NOMO-1 treated with dmso at 0.1 percent for 144 hours (cell line): Measurements from ENCODE around the gene GTSE1.

Source experiments
- DNase-seq: peaks from one replicate; lab custom pipeline; 2025; ENCODE audit not compliant: unreplicated experiment; lab: John Stamatoyannopoulos, UW

The GTSE1 gene

DNA sequence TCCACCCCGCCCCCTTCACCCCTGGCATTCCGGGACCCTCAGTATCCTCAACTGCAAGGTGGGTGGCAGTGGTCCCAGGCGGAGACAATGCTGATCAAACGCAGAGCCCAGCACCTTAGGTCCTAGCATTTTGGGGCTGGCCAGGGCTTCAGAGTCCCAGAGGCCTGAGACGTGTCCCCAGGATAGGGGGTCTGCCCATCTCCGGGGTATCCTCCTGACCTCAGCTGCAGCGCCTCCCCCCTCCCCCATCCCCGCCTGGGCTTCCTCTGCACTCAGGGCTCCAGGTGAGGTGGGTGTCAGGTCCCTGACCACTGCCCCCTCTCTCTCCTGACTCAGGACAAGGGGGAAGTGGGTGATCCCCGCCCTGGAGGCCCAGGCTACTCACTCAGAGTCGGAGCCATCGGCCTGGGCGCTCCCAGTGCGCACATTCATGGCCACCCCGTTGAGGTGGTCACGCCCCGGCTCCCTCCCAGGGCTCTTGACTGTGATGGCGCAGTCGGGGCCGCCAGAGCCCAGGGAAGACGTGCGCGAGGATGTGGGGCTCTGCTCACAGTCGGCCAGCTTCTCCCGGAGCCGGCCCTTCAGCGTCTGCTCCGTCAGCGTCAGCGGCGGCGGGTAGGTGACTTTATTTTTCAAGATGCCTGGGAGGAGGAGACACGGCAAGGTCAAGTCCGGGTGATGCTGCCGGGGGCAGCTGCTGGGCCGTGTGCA lies 67.1 kb downstream of the GTSE1 start:
- no peak for DNase-seq

DNA sequence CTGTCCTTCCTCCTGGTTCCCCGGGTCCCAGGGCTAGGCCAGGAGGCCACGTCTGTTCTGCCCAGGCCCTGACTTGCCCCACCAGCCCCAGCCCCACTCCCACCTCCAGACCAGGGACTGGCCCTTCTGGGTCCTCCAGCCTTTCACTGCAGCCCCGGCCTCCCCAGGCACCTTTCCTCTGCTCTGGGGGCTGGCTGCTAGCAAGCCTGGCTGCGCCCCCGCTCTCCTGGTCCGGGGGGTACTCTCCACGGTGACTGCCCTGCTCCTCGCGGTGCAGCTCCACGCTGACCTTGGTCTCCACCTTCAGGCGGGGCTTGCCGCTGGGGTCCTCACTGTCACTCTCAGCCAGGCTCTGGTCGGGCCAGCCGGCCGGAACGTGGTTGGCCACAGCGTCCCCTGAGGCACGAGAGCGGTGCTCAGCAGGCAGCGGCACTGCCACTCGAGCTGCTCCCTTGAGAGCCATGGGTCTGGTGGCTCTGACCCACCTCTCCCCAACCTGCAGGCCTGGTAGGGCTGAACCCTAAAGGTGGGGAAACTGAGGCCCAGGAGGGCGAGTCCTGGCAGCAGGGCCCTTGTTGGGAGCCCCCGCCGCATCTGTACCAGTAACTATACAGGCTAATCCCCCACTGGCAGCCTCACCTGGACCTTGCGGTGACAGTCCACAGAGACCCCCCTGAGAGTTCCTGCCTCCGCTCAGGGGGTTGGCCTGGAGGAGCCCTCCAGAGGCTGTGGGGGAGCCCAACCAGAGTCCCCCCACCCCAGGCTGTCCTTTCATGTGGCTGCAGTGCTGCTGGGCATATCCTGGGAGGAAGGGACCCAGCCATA lies 67.9 kb downstream of the GTSE1 start:
- no peak for DNase-seq

DNA sequence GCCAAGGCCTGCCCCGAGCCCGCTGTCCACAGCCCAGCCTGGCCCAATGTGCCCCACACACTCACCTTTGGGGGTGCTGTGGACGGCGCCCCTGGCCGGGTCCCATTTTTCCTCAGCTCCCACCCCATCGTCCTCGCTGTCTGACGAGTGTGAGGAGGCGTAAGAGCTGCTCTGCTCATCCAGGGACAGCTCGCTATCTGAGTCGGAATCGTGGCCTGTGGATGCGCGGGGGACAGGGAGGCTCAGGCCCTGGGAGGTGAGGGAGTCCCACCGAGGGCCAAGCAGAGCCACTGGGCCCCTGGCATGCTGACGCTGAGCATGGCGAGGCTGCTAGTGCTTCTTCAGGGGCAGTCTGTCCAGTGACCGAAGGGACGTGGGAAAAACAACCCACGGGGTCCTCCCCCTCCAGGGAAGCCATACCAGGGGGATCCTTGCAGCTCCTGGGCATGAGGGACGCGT lies 68.5 kb downstream of the GTSE1 start:
- DNase-seq = no peak

DNA sequence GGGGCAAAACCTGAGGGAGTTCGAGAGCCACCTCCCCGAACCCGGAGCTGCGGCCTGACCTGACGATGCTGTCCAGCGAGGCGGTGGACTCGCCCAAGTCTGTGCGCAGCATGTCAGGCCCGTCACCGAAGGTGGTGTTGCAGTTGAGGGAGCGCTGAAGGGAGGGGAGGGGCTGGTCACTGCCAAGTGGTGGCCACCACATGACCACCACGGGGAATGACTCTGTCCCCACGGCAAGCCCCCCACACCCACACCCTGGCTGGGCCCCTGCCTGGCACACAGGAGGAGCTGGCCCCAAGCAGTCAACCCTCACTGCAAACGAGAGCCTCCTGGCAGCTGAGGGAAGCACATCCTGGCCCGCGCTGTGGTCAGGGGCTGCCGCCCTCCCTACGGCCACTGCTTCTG lies 69.7 kb downstream of the GTSE1 start:
- DNase-seq = no peak

DNA sequence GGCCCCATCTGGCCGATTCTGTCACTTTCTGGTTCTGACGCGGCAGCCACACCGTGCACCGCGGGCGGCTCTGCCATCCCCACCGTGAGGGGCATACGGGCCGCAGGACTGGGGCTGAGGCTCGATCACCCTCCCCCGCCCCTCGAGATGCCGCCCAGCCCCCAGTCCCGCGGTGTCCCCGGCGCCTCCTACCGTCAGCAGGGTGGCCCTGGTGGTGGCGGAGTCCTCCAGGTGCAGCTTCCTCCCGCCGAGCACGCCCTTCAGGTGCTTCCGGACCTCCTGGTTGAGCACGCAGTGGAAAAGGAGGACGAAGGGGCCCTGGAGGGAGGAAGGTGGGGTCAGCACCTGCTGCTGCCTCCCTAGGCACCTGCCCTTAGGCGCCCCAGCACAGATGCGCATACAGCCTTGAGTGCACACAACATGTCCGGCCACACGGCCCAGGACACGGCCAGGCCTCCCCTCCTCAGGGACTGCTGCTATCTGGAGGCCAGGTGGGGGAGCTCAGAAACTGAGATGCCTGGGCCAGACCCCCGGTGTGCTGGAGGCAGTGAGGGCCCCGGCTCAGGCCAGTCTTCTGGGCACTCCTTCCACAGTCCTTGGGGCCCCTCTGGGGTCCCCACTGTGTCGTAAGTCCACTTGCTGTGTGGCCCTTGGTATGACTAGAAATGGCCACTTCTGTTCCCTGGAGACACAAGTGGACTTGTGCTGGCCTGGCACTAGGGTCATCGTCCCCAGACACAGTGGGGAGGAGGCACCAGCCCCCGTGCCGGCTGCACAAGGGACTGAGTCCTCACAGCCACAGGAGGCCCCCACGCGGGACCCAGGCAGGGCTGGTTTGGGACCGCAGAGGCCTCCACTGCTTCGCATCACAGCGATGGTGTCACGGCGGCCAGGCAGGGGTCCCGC lies 70.4 kb downstream of the GTSE1 start:
- DNase-seq = no peak

DNA sequence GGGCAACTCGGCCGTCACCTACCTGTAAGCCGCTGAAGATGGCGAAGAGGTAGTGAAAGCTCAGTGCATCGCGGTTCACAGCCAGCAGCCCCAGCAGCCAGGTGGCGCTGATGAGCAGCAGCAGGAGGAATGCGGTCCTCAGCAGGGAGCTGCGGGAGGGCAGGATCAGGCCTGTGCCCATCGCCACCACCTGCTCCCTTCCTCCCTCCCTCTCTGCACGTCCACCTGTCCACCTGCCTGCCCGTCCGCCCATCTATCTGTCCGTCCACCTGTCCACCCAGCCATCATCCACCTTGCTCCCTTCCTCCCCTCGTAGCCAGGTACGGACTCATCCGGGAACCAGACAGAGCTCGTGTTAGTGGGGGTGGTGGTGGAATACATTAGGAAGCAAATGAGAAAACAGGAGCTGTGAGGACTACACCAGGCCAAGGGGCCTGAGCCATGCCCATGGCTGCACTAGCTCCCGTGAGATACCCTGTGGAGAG lies 71.1 kb downstream of the GTSE1 start:
- DNase-seq = peak; percentile 20

DNA sequence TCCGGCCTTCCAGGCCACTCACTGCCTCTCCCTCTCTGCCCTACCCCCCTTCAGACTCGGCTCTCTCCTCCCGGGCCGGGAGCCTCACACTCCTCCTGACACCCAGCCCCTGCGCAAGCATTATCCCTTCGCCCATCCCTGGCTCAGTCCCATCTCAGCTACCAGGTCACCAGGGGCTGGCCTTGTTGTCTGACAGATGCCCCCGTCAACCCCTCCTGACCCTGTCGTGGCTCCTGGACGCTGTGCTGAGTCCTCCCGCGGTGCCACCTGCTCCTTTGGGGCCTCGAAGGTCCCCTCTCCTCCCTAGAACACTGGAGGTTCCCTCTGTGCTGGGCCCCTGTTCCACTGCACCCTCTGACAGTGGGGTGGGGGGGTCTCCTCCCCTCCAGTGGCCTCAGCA lies 71.8 kb downstream of the GTSE1 start:
- no peak for DNase-seq

DNA sequence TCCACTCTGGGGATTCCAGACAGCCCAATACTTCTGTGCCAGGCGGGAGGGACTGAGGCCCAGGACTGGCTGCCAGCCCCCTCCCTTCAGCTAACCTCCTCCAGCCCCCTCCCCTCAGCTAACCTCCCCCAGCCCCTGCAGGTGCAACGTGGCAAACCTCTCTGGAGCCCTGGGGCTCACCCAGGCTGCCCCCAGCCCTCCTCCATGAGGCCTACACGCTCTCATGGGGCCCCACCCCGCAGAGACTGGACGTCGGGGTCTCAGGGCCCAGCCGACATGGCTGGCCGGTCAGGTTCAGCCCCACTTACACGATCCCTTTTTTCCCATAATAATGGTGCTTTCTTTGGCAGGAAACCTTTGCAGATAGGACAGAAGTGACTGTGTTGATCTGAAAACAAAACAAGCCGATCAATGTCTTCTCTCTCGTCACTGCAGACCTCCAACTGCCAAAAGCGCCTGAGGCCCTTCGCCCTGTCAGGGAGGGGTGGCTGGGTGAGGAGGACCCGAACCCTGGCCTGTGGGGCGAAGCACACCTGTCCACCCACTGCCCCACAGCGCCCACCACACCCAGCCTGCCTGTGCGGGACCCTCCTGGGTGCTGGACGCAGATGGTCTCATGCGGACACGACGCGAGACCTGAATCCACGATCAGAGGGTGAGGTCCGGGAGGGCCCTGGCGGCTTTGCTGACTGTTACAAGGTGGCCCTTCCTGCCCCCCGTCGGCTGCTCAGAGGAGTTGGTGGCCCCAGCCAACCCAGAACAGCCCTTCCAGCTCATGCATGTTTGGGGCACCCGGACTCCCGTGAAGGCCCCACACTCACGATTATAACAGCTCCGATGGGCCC lies 72.4 kb downstream of the GTSE1 start:
- no peak for DNase-seq

DNA sequence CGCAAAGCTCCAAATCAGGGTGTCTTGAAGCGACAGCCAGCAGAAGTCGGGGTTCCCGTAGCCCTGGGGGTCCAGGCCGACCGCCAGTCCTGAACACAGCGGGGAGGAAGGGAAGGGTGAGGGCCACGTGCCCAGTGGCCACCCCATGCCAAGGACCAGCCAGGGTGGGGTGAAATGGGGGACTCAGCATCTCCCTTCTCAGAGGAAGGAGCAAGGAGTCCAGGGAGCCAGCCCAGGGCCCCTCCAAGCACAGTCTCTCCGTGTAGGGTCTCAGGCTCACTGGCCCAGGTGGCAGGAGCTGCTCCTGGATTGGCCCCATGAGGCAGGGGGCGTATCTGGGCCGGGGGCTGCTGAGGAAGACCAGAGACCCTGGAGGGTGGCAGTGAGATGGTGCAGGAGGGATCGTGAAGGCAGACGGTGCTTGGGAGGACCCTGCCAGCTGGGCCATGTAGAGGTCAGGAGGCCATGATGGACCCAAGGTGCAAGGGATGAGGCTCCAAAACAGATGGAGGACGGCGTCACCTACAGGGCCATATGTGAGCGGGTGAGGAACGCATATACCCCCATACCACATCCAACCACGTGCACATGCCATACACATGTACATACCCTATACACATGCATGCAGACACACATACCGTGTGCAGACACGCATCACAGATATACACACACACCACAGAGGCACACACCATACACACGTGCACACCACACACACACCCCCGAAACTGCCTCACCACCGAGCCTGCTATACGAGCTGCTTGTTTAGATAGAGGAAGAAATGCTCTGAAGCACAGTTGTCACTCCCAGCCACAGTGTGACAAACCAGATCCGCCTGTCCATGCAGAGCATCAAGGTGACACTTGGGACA lies 73.3 kb downstream of the GTSE1 start:
- DNase-seq = no peak

DNA sequence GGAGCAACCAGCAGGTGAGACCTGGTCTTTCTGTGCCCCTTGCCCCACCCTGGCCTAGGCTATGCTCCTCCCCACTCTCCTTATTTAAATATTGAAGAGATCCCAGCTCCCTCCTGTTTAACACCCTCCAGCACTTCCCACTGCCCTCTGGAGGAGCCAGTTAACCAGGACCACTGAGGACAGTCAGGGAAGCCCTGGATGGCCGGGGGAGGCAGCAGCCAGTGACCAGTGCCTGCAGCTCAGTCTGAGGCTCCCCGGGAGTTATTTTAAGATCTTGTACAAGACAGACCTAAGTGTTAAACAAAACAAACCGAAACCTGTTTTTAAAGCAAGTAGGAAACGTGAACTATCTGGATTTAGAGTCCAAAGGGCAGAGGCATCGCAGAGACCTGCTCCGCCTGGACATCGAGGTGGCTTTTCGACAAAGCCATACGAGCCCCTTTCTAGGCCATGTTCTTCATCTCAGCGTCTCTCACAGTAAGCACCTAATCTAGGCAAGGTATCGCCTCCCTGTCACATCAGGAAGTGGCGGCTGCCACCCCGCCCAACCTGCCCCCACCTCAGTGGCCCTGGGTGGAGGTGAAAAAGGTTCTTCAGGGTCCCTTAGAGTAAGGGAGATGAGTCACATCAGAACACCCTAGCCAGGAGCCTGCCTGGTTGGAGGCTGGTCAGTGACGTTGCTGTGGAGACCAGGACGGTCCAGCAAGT lies 74.1 kb downstream of the GTSE1 start:
- no peak for DNase-seq

DNA sequence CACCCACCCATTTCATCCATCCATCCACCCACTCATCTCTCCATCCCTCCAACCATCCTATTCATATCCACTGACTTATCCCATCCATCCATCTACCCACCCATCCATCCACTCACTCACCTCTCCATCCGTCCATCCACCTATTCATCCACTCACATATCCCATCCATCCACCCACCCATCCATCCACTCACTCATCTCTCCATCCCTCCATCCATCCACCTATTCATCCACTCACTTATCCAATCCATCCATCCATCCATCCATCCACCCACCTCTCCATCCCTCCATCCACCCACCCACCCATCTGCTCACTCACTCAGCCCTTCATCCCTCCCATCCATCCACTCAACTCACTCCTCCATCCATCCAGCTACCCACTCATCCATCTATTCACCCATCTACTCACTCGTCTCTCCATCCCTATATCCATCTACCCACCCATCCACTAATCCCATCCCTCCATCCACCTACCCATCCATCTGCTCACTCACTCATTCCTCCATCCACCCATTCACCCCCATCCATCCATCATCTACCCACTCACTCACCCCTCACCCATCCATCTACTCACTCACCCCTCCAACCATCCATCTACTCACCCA lies 75.1 kb downstream of the GTSE1 start:
- no peak for DNase-seq

DNA sequence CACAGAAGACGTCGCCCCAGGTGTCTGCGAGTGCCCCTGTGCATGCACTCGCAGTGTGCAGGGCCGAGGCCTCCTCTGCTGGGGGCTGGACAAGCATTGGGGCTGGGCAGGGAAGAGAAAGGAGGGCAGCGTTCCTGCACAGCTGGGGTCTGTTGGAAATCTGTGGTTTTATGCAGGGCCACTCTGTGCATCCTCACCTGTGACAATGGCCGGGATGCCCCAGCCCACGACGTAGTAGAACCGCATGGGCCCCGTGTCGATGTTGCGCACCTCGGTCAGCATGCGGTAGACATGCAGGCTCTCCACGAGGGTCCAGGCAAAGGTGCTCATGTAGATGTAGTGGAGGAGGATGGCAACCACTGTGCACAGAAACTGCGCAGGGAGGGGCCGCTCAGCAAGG lies 76.0 kb downstream of the GTSE1 start:
- no peak for DNase-seq

DNA sequence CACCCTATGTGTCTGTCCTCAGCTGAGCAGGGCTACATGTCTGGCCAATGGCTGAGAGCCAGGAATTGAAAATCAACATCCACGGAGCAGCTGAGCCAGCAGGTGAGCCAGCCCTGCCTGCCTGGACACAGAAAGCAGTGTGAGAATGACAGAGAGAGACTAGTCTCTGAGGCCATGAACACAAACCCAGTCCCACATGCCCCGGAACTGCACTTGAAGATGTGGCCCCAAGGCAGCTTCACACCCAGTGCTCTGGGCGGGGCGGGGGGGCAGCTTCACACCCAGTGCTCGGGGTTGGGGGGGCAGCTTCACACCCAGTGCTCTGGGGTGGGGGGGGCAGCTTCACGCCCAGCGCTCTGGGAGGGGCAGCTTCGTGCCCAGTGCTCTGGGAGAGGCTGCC lies 76.5 kb downstream of the GTSE1 start:
- DNase-seq = no peak

DNA sequence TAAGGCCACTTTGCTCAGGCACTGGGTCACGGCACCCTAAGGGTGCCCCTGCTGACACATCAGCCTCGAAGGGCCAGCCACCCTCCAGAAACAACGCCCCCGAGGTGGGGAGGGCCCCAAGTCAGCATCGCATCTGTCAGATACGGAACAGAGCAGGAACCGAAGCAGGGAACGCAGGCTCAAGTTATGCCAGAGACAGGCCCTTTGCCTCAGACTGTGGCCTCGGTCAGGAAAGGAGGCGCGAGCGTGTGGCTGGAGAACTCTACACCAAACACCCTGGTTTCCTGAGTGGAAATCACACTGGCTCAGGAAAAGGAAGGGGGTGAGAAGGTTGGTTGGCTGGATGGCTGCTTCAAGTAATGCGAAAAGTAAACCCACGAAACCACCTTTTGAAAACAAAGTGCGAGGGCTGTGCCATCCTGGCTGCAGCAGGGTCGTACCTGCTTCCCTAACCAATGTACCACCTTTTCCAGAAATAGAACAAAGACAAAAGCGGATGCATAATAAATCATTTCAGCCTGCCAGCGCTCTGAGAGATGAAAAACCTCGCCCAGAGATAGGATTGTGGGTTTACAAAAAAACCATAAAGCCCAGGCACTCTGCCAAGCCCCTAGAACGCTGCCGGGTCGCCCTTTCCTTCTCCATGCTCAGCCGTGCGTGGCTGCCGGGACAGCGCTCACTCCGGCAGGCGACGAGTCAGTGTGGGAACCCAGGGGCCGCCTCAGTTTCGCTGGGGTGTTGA lies 77.4 kb downstream of the GTSE1 start:
- DNase-seq = no peak

DNA sequence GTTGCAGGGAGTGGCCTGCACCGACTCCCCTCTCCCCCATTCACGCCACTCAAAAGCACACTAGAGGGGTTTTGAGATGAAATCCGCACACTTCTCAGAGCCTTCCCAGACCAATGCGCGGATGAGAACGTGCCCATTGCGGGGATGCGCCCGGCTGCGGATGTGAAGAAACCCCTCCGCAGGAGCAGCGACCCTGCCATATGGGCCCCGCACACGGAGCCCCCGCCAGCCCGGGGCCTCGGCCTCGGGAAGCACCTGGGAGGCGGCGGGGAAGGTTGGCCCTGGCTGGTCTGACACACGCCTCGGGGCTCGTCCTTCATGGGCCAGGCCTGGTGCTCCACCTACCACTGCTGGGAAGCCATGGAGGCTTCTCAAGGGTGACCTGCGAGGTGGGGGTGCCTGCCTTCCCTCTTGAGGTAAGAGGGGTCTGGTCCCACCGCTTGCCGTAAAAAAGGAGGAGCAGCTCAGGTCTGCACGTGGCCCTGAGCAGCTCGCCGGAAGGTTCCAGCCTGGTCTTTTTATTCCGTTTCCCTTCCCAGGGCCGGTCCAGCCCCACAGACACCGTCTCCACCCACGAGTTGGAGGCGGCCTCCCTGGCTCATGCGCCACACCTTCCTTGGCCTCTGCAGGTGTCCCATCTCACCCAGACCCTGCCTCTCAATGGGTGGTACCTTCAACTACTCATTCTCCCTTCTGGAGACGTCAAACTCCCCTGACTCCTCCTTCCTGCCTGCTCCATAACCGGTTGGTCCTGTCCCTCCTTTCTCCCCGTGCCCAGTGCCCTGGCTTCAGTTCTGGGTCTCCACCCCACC lies 78.2 kb downstream of the GTSE1 start:
- no peak for DNase-seq

DNA sequence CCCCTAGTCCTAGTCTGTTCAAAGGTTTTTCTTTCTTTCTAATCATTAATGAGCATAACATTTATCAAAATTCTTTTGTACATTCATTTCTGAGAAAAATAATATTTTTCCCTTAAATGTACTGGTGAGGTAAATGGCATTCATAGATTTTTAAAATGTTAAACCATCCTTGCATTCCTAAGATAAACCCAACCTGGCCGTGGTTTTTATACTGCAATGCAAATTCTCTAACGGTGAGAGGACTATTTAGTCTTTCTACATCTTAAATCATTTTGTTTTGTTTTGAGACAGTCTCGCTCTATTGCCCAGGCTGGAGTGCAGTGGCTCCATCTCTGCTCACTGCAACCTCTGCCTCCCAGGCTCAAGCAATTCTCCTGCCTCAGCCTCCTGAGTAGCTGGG lies 79.4 kb downstream of the GTSE1 start:
- DNase-seq = no peak
